ENCODE measurements around the gene TRIM62.

The TRIM62 gene

GRCh38 chr1:33178836-33179439 lies 2.9 kb downstream of the TRIM62 start:
- H3K9ac ChIP-seq (ENCODE audit: low read depth, low read length), result no peak overlapping the region
- H3K27me3 ChIP-seq (ENCODE audit: insufficient read depth, low read length), result peaks cover 13% of the 10 kb centered on the region; the same call in 1 of the 2 replicates
- H3K4me3 ChIP-seq (ENCODE audit: low read length), result no peak overlapping the region
- H3K9me3 ChIP-seq (ENCODE audit: insufficient read depth, low read depth, low read length), result no peaks in the 10 kb centered on the region
- peaks cover 11% of the 10 kb centered on the region; the same call in 1 of the 2 replicates for H3K4me1 ChIP-seq (ENCODE audit: insufficient read depth, low read length)
- H3K27ac ChIP-seq (ENCODE audit: low read length), result no peak overlapping the region
- H3K36me3 ChIP-seq (ENCODE audit: insufficient read depth, low read depth, low read length), result no peaks in the 10 kb centered on the region

- Histone ChIP-seq H3K4me1 (ENCODE audit: insufficient read depth, low read length) (peaks cover 10% of the 10 kb centered on the region; the same call in 1 of the 2 replicates), H3K4me3 (ENCODE audit: low read length) (no peak overlapping the region), H3K27ac (ENCODE audit: low read length) (no peak overlapping the region), H3K9ac (ENCODE audit: low read depth, low read length) (no peak overlapping the region), H3K36me3 (ENCODE audit: insufficient read depth, low read depth, low read length) (no peaks in the 10 kb centered on the region), H3K27me3 (ENCODE audit: insufficient read depth, low read length) (peaks cover 11% of the 10 kb centered on the region; the same call in 1 of the 2 replicates), H3K9me3 (ENCODE audit: insufficient read depth, low read depth, low read length) (no peaks in the 10 kb centered on the region)
These were observed 3.8 kb downstream of the TRIM62 start for GRCh38 chr1:33177996-33178540.

GRCh38 chr1:33176887-33177286 lies 5.0 kb downstream of the TRIM62 start:
- no peaks in the 10 kb centered on the region for H3K36me3 ChIP-seq (ENCODE audit: insufficient read depth, low read depth, low read length)
- H3K27ac ChIP-seq (ENCODE audit: low read length), result no peak overlapping the region
- no peak overlapping the region for H3K9ac ChIP-seq (ENCODE audit: low read depth, low read length)
- no peaks in the 10 kb centered on the region for H3K4me1 ChIP-seq (ENCODE audit: insufficient read depth, low read length)
- peaks cover 7% of the 10 kb centered on the region; the same call in 1 of the 2 replicates for H3K27me3 ChIP-seq (ENCODE audit: insufficient read depth, low read length)
- H3K4me3 ChIP-seq (ENCODE audit: low read length), result no peak overlapping the region
- H3K9me3 ChIP-seq (ENCODE audit: insufficient read depth, low read depth, low read length), result no peaks in the 10 kb centered on the region

GRCh38 chr1:33176362-33176850 lies 5.4 kb downstream of the TRIM62 start:
- H3K27ac ChIP-seq (ENCODE audit: low read length), result no peak overlapping the region
- H3K4me3 ChIP-seq (ENCODE audit: low read length), result no peak overlapping the region
- no peaks in the 10 kb centered on the region for H3K4me1 ChIP-seq (ENCODE audit: insufficient read depth, low read length)
- H3K9me3 ChIP-seq (ENCODE audit: insufficient read depth, low read depth, low read length), result no peaks in the 10 kb centered on the region
- no peak overlapping the region for H3K9ac ChIP-seq (ENCODE audit: low read depth, low read length)
- peaks cover 7% of the 10 kb centered on the region; the same call in 1 of the 2 replicates for H3K27me3 ChIP-seq (ENCODE audit: insufficient read depth, low read length)
- H3K36me3 ChIP-seq (ENCODE audit: insufficient read depth, low read depth, low read length), result no peaks in the 10 kb centered on the region

- no peaks in the 10 kb centered on the region for H3K9me3 ChIP-seq (ENCODE audit: insufficient read depth, low read depth, low read length)
- peaks cover 7% of the 10 kb centered on the region; the same call in 1 of the 2 replicates for H3K27me3 ChIP-seq (ENCODE audit: insufficient read depth, low read length)
- no peaks in the 10 kb centered on the region for H3K36me3 ChIP-seq (ENCODE audit: insufficient read depth, low read depth, low read length)
- H3K4me3 ChIP-seq (ENCODE audit: low read length), result no peak overlapping the region
- H3K4me1 ChIP-seq (ENCODE audit: insufficient read depth, low read length), result no peaks in the 10 kb centered on the region
- no peak overlapping the region for H3K27ac ChIP-seq (ENCODE audit: low read length)
- H3K9ac ChIP-seq (ENCODE audit: low read depth, low read length), result no peak overlapping the region
These were observed 6.0 kb downstream of the TRIM62 start for GRCh38 chr1:33175865-33176264.

- no peak overlapping the region for H3K4me3 ChIP-seq (ENCODE audit: low read length)
- peaks cover 5% of the 10 kb centered on the region; the same call in 1 of the 2 replicates for H3K4me1 ChIP-seq (ENCODE audit: insufficient read depth, low read length)
- no peaks in the 10 kb centered on the region for H3K9me3 ChIP-seq (ENCODE audit: insufficient read depth, low read depth, low read length)
- H3K27me3 ChIP-seq (ENCODE audit: insufficient read depth, low read length), result no peaks in the 10 kb centered on the region
- H3K36me3 ChIP-seq (ENCODE audit: insufficient read depth, low read depth, low read length), result no peaks in the 10 kb centered on the region
- H3K9ac ChIP-seq (ENCODE audit: low read depth, low read length), result no peak overlapping the region
- H3K27ac ChIP-seq (ENCODE audit: low read length), result no peak overlapping the region
These were observed 8.8 kb downstream of the TRIM62 start for GRCh38 chr1:33173091-33173490.

- Histone ChIP-seq H3K27me3 (ENCODE audit: insufficient read depth, low read length) (no peaks in the 10 kb centered on the region), H3K36me3 (ENCODE audit: insufficient read depth, low read depth, low read length) (no peaks in the 10 kb centered on the region), H3K27ac (ENCODE audit: low read length) (no peak overlapping the region), H3K4me1 (ENCODE audit: insufficient read depth, low read length) (peaks cover 5% of the 10 kb centered on the region; the same call in 1 of the 2 replicates), H3K9me3 (ENCODE audit: insufficient read depth, low read depth, low read length) (no peaks in the 10 kb centered on the region), H3K9ac (ENCODE audit: low read depth, low read length) (no peak overlapping the region), H3K4me3 (ENCODE audit: low read length) (no peak overlapping the region)
These were observed 9.6 kb downstream of the TRIM62 start for GRCh38 chr1:33171977-33172813.

GRCh38 chr1:33170351-33171274 lies 11.2 kb downstream of the TRIM62 start:
- H3K9me3 ChIP-seq (ENCODE audit: insufficient read depth, low read depth, low read length), result no peaks in the 10 kb centered on the region
- H3K9ac ChIP-seq (ENCODE audit: low read depth, low read length), result no peak overlapping the region
- H3K36me3 ChIP-seq (ENCODE audit: insufficient read depth, low read depth, low read length), result no peaks in the 10 kb centered on the region
- no peak overlapping the region for H3K27ac ChIP-seq (ENCODE audit: low read length)
- H3K4me3 ChIP-seq (ENCODE audit: low read length), result no peak overlapping the region
- H3K27me3 ChIP-seq (ENCODE audit: insufficient read depth, low read length), result no peaks in the 10 kb centered on the region
- peaks cover 5% of the 10 kb centered on the region; the same call in 1 of the 2 replicates for H3K4me1 ChIP-seq (ENCODE audit: insufficient read depth, low read length)

GRCh38 chr1:33169290-33170055 lies 12.4 kb downstream of the TRIM62 start:
- Histone ChIP-seq H3K36me3 (ENCODE audit: insufficient read depth, low read depth, low read length) (no peaks in the 10 kb centered on the region), H3K9ac (ENCODE audit: low read depth, low read length) (no peak overlapping the region)

GRCh38 chr1:33168556-33169289 lies 13.1 kb downstream of the TRIM62 start:
- Histone ChIP-seq H3K27ac (ENCODE audit: low read length) (no peak overlapping the region), H3K36me3 (ENCODE audit: insufficient read depth, low read depth, low read length) (no peaks in the 10 kb centered on the region), H3K9me3 (ENCODE audit: insufficient read depth, low read depth, low read length) (no peaks in the 10 kb centered on the region), H3K4me3 (ENCODE audit: low read length) (no peak overlapping the region), H3K4me1 (ENCODE audit: insufficient read depth, low read length) (peaks cover 16% of the 10 kb centered on the region), H3K27me3 (ENCODE audit: insufficient read depth, low read length) (no peaks in the 10 kb centered on the region), H3K9ac (ENCODE audit: low read depth, low read length) (no peak overlapping the region)

More at GRCh38 chr1:33169290-33170055, 12.4 kb downstream of the TRIM62 start:
- Histone ChIP-seq H3K4me1 (ENCODE audit: insufficient read depth, low read length) (peaks cover 9% of the 10 kb centered on the region; the same call in 1 of the 2 replicates), H3K9me3 (ENCODE audit: insufficient read depth, low read depth, low read length) (no peaks in the 10 kb centered on the region), H3K27me3 (ENCODE audit: insufficient read depth, low read length) (no peaks in the 10 kb centered on the region), H3K27ac (ENCODE audit: low read length) (no peak overlapping the region), H3K4me3 (ENCODE audit: low read length) (no peak overlapping the region)

All from iPS-20b (cell line).